Measurements from ENCODE around the gene MDP1.
A peak's percentile ranks its signal among the peaks of the same experiment; 100 is the strongest.

MDP1 gene

DNA sequence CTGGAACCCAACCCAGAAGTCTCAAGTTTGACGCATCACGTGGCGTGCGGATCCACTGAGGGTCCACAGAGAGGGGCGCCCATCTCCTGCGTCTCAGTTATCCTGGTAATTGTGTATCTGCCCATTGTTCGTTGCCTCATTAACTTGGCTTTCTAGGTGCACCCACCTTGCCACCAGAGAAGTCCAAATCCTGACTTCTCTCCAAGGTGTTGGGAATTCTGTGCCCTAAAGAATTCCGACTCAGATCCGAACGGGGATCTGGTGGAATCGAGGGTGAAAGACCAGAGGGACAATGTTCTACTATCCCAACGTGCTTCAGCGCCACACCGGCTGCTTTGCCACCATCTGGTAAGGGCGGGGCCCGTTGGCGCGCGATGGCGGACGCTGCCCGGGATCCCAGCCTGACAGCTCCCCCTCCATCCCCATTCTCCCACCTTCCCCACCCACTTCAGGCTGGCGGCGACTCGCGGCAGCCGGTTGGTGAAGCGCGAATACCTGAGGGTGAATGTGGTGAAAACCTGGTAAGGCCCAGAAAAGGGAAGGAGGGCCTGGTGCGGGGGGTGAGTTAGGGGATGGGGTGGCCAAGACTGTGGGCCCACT is 43.5 kb downstream of the MDP1 start:
- Histone ChIP-seq H3K4me3 (replicated peaks; ENCODE audit: low read depth, low read length) (peak overlapping the region; percentile 68), H3K27me3 (replicated peaks; ENCODE audit: control insufficient read depth, insufficient read depth, low read length) (no peaks in the 10 kb centered on the region), H3K36me3 (ENCODE audit: control insufficient read depth, insufficient read depth, low read length) (peaks cover 24% of the 10 kb centered on the region)
- TF ChIP-seq, protein P1, sequence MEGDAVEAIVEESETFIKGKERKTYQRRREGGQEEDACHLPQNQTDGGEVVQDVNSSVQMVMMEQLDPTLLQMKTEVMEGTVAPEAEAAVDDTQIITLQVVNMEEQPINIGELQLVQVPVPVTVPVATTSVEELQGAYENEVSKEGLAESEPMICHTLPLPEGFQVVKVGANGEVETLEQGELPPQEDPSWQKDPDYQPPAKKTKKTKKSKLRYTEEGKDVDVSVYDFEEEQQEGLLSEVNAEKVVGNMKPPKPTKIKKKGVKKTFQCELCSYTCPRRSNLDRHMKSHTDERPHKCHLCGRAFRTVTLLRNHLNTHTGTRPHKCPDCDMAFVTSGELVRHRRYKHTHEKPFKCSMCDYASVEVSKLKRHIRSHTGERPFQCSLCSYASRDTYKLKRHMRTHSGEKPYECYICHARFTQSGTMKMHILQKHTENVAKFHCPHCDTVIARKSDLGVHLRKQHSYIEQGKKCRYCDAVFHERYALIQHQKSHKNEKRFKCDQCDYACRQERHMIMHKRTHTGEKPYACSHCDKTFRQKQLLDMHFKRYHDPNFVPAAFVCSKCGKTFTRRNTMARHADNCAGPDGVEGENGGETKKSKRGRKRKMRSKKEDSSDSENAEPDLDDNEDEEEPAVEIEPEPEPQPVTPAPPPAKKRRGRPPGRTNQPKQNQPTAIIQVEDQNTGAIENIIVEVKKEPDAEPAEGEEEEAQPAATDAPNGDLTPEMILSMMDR (IDR thresholded peaks at IDR 0.05; ENCODE audit: insufficient read depth, low read length, poor library complexity, severe bottlenecking): no peak
- DNase-seq (ENCODE audit: extremely low read depth, insufficient read length): no peak

- peak; percentile 95 for DNase-seq (ENCODE audit: extremely low read depth, insufficient read length)
- Histone ChIP-seq H3K36me3 (ENCODE audit: control insufficient read depth, insufficient read depth, low read length) (peaks cover 22% of the 10 kb centered on the region), H3K27me3 (replicated peaks; ENCODE audit: control insufficient read depth, insufficient read depth, low read length) (no peaks in the 10 kb centered on the region), H3K4me3 (replicated peaks; ENCODE audit: low read depth, low read length) (peak within 1 kb of the TSS; percentile 68)
- TF ChIP-seq, protein P1 (IDR thresholded peaks at IDR 0.05; ENCODE audit: insufficient read depth, low read length, poor library complexity, severe bottlenecking): no peak
Measured at GRCh38 chr14:24171422-24172260, 44.2 kb downstream of the MDP1 start, which contains the start of gene REC8. Gene REC8 (plus strand): TSS chr14:24172080. CDS start chr14:24172553, 473 bp downstream.

DNA sequence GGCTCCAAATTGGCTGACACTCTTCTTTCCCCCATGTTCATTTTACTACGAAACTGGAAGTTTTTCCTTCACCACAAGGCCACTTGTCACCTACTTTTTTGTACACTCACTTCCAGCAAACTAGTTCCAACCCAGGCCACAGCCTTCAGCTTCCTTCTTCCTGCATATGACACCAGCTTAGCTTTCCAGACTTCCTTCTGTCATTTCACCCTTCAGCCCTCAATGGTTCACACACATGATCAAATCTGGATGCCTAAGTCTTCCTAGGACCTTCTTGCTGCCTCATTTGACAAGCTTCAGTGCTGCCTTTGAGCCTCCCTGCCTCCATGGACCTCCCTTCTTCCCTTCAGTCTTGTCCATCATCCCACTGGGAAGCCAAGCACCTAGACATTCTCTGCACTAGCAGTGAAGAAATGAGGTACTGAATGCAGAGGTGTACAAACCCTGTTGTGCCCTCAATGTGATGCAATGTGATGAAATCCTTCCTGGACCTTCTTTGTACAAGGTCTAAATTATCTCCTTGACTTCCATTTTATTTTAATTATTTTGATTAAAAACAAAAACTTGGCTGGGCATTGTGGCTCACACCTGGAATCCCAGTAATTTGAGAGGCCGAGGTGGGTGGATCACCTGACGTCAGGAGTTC is 48.3 kb downstream of the MDP1 start:
- H3K4me3 ChIP-seq (replicated peaks; ENCODE audit: low read depth, low read length): no peak overlapping the region
- peaks cover 47% of the 10 kb centered on the region for H3K36me3 ChIP-seq (ENCODE audit: control insufficient read depth, insufficient read depth, low read length)
- TF ChIP-seq, protein P1 (IDR thresholded peaks at IDR 0.05; ENCODE audit: insufficient read depth, low read length, poor library complexity, severe bottlenecking): no peak
- no peaks in the 10 kb centered on the region for H3K27me3 ChIP-seq (replicated peaks; ENCODE audit: control insufficient read depth, insufficient read depth, low read length)
- no peak for DNase-seq (ENCODE audit: extremely low read depth, insufficient read length)

- Histone ChIP-seq H3K4me3 (replicated peaks; ENCODE audit: low read depth, low read length) (no peak overlapping the region), H3K36me3 (ENCODE audit: control insufficient read depth, insufficient read depth, low read length) (peaks cover 47% of the 10 kb centered on the region), H3K27me3 (replicated peaks; ENCODE audit: control insufficient read depth, insufficient read depth, low read length) (no peaks in the 10 kb centered on the region)
- DNase-seq (ENCODE audit: extremely low read depth, insufficient read length): no peak
- TF ChIP-seq, protein P1 (IDR thresholded peaks at IDR 0.05; ENCODE audit: insufficient read depth, low read length, poor library complexity, severe bottlenecking): no peak
Measured at GRCh38 chr14:24165785-24166184, 50.1 kb downstream of the MDP1 start.

DNA sequence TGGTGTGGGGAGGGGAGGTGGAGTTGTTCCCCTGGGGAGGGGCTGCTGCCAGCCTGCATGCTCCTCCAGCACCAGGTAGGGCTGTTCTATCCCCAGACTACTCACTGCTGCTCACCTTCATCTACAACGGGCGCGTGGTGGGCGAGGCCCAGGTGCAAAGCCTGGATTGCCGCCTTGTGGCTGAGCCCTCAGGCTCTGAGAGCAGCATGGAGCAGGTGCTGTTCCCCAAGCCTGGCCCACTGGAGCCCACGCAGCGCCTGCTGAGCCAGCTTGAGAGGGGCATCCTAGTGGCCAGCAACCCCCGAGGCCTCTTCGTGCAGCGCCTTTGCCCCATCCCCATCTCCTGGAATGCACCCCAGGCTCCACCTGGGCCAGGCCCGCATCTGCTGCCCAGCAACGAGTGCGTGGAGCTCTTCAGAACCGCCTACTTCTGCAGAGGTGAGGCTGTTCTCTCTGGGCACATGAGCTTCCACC is 51.3 kb downstream of the MDP1 start:
- H3K4me3 ChIP-seq (replicated peaks; ENCODE audit: low read depth, low read length): no peak overlapping the region
- DNase-seq (ENCODE audit: extremely low read depth, insufficient read length): no peak
- H3K36me3 ChIP-seq (ENCODE audit: control insufficient read depth, insufficient read depth, low read length): peaks cover 47% of the 10 kb centered on the region
- no peaks in the 10 kb centered on the region for H3K27me3 ChIP-seq (replicated peaks; ENCODE audit: control insufficient read depth, insufficient read depth, low read length)
- TF ChIP-seq, protein P1 (IDR thresholded peaks at IDR 0.05; ENCODE audit: insufficient read depth, low read length, poor library complexity, severe bottlenecking): no peak

All from GM06990 (cell line).